ENCODE data around the gene IMPA2. TPM values are rescaled to one million over a fixed set of nuclear protein-coding genes. Genes with fewer than 3 reads are reported as not detected.

IMPA2 gene
- total RNA-seq, 4 donors from 2014 or later = 50.1 to 290 (median 84.6) TPM

DNA sequence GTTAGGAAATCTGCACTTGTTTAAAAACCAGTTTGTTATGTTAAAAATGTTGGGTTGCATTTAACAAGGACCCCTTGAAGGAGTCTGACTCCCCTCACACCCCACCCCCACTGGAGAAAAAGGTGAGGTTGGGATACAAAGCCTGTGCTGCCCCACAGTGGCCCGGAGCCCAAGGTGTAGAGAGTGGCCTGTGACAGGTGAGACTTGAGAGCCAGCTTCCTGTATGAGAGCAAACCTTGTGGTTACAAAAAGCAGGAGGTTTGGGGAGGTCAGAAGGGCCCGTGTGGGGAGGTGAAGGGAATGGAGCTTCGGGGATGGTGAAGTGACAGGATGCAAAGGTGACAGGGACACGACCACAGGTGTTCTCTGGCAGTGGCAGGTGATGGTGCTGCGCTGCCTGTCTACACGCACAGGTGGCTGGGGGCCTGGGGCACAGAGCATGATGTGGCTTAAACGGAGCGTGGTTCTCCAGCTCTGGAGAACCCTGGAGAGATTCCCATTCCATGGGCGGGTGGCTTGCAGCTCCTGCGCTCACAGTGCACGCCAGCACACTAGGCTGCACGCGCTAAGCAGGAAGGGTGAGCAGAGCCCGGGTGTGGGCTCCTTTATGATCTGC is 29.0 kb downstream of the IMPA2 start:
- intact Hi-C loops (cut with DNase I; ENCODE audit: low total_unique reads) (loop anchor here (10.0 kb wide), 1 partner anchor 565 kb away; no protein-coding TSS in a partner anchor), in situ Hi-C loops (cut with MboI; ENCODE audit: low pct_ligation_motif_present in 1 of 4, low pct_unique_long_range_greater_than_20kb in 1 of 4, low sequenced_read_pairs in 3 of 4) (no loop called here)
- DNase-seq = peak; percentile 56
- no peaks in the 10 kb centered on the region for H3K9me3 ChIP-seq
- H3K27me3 ChIP-seq = no peaks in the 10 kb centered on the region
- WGBS, 2 donors (ENCODE audit: low coverage in 1 of 2) = 71 to 80% methylated on average over 2 to 14 of the region's 14 CpGs
- peak overlapping the region; percentile 83 to 94 (median 89) for H3K27ac ChIP-seq
- H3K4me1 ChIP-seq = peaks cover 31 to 80% (median 54%) of the 10 kb centered on the region in 4 donors
- TF ChIP-seq EP300 (IDR thresholded peaks at IDR 0.05; ENCODE audit: low read depth) = no peak
- peak in 4 of 5 experiments; percentile 12 to 48 (median 26) for TF ChIP-seq CTCF (IDR thresholded peaks at IDR 0.05)
- TF ChIP-seq POLR2AphosphoS5 (IDR thresholded peaks at IDR 0.05) = no peak
- no peak overlapping the region for H3K4me3 ChIP-seq
- H3K36me3 ChIP-seq = no peaks in the 10 kb centered on the region

DNA sequence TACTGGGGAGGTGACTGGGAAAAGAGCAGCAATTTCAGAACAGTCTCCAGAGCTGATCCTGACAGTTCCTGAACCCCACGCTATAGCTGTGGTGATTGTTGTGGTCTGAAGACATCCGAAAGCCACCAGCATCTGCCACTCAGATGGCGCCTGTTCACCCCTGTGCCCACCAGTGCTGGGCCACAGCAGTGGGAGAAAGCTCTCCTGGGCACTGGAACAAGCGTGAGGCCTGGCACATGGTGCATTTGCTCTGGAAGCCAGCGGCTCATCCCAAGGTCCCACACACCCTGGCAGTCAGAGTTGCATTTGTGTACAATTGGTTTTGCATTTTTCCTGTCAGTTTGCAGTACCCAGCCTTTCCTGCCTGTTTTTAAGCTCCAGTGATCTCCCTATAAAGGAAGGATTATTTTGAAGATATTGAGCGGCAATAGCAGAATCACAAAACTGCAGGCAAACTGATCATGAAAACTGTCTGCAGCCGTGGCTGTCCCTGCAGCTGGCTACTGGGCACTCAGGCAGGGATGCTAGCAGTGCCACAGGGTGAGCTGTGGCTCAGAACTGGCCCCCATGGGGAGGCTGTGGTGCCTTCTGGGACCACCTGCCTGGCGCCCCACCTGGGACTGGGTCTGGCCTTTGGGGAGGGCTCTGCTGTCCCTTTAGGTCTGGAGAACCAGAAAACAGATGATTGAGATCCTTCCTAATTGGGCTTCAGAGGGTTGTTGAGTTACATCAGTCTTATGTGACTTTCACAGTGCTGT is 30.1 kb downstream of the IMPA2 start:
- WGBS, 2 donors (ENCODE audit: low coverage in 1 of 2) = 76% methylated on average over 8 of the region's 8 CpGs; no CpG with 5 or more reads in 1 of the 2 donors
- H3K27ac ChIP-seq = peak overlapping the region; percentile 83 to 94 (median 89)

DNA sequence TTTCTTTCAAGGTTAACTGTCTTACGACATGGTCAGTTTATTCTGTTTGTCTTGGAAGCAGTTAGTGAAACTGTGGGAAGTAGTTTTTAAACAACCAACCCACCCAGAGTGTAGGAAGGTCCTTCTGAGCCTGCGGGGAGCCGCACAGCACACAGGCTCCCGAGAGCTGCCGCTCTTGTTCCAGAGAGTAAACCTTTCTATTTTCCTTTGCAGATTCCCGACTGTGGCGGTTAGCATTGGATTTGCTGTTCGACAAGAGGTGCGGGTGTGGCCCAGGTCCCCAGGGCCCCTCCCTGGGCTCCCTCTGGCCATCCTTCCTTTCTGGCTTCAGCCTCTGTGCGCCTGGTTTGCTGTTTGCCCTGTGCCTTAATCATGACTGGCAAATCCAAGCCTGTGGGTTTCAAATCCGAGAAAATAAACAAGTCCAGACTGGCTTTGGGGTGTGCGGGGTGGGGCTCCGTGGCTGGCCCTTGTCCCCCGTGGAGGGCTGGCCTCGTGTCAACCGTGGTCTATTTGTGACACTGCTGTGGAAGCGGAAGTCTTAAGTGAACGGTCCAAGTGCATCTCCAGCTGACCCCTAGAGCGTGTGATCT is 30.7 kb downstream of the IMPA2 start:
- 50 to 89% methylated on average over 3 to 19 of the region's 19 CpGs for WGBS, 2 donors (ENCODE audit: low coverage in 1 of 2)
- intact Hi-C loops (cut with DNase I; ENCODE audit: low total_unique reads) = loop anchor here (10.0 kb wide), 1 partner anchor 563 kb away; no protein-coding TSS in a partner anchor
- peaks cover 36 to 76% (median 56%) of the 10 kb centered on the region in 4 donors for H3K4me1 ChIP-seq
- TF ChIP-seq POLR2A (IDR thresholded peaks at IDR 0.05) = peak; percentile 64
- peak; percentile 30 to 51 (median 45) for TF ChIP-seq POLR2AphosphoS5 (IDR thresholded peaks at IDR 0.05)
- no peak for TF ChIP-seq EP300 (IDR thresholded peaks at IDR 0.05; ENCODE audit: low read depth)
- TF ChIP-seq CTCF (IDR thresholded peaks at IDR 0.05) = no peak
- no peaks in the 10 kb centered on the region for H3K9me3 ChIP-seq
- H3K36me3 ChIP-seq = peaks cover 0 to 4% (median 0%) of the 10 kb centered on the region in 4 donors
- H3K4me3 ChIP-seq = no peak overlapping the region
- H3K27me3 ChIP-seq = no peaks in the 10 kb centered on the region
- in situ Hi-C loops (cut with MboI; ENCODE audit: low pct_ligation_motif_present in 1 of 4, low pct_unique_long_range_greater_than_20kb in 1 of 4, low sequenced_read_pairs in 3 of 4) = no loop called here
- peak overlapping the region; percentile 83 to 94 (median 89) for H3K27ac ChIP-seq
- peak; percentile 55 for DNase-seq

More for the DNA sequence above, 30.1 kb downstream of the IMPA2 start:
- H3K4me1 ChIP-seq = peaks cover 39 to 80% (median 60%) of the 10 kb centered on the region in 4 donors
- intact Hi-C loops (cut with DNase I; ENCODE audit: low total_unique reads) (loop anchor here (10.0 kb wide), 1 partner anchor 563 kb away; no protein-coding TSS in a partner anchor), in situ Hi-C loops (cut with MboI; ENCODE audit: low pct_ligation_motif_present in 1 of 4, low pct_unique_long_range_greater_than_20kb in 1 of 4, low sequenced_read_pairs in 3 of 4) (no loop called here)
- no peaks in the 10 kb centered on the region for H3K27me3 ChIP-seq
- no peak for TF ChIP-seq POLR2A (IDR thresholded peaks at IDR 0.05)
- TF ChIP-seq POLR2AphosphoS5 (IDR thresholded peaks at IDR 0.05) = no peak
- TF ChIP-seq EP300 (IDR thresholded peaks at IDR 0.05; ENCODE audit: low read depth) = no peak
- no peak for TF ChIP-seq CTCF (IDR thresholded peaks at IDR 0.05)
- DNase-seq = no peak
- no peak overlapping the region for H3K4me3 ChIP-seq
- H3K36me3 ChIP-seq = no peaks in the 10 kb centered on the region
- H3K9me3 ChIP-seq = no peaks in the 10 kb centered on the region

DNA sequence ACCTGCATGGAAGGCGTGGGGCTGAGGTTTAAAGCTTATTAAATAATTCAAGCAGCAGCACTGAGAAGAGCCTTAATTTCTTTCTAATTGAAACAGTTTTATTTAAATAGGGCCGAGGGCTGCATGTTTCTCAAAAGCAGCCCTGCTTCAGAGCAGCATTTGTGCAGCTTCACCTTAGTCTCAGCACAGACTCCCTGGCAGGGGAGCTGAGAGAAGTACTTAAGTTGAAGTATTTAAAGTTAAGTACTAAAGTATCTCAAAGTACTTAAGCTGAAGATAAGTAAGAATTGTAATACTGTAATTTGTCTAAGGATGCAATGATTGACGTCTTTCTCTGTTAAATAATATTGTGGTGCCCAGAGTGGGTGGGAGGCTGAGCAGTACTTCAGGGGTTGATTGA is 31.4 kb downstream of the IMPA2 start:
- peak overlapping the region; percentile 83 to 94 (median 89) for H3K27ac ChIP-seq
- no peak overlapping the region for H3K4me3 ChIP-seq
- no peaks in the 10 kb centered on the region for H3K27me3 ChIP-seq
- intact Hi-C loops (cut with DNase I; ENCODE audit: low total_unique reads) (loop anchor here (10.0 kb wide), 1 partner anchor 562 kb away; no protein-coding TSS in a partner anchor), in situ Hi-C loops (cut with MboI; ENCODE audit: low pct_ligation_motif_present in 1 of 4, low pct_unique_long_range_greater_than_20kb in 1 of 4, low sequenced_read_pairs in 3 of 4) (no loop called here)
- WGBS, 2 donors (ENCODE audit: low coverage in 1 of 2) = 56% methylated on average over 3 of the region's 3 CpGs; no CpG with 5 or more reads in 1 of the 2 donors
- TF ChIP-seq POLR2AphosphoS5 (IDR thresholded peaks at IDR 0.05) (no peak), POLR2A (IDR thresholded peaks at IDR 0.05) (no peak), CTCF (IDR thresholded peaks at IDR 0.05) (no peak), EP300 (IDR thresholded peaks at IDR 0.05; ENCODE audit: low read depth) (no peak)
- no peak for DNase-seq
- peaks cover 0 to 5% (median 0%) of the 10 kb centered on the region in 4 donors for H3K36me3 ChIP-seq
- H3K9me3 ChIP-seq = no peaks in the 10 kb centered on the region
- peaks cover 36 to 72% (median 54%) of the 10 kb centered on the region in 4 donors for H3K4me1 ChIP-seq
